Measurements from ENCODE around the gene FAM120A.
A peak's percentile ranks its signal among the peaks of the same experiment; 100 is the strongest.

The FAM120A gene

DNA sequence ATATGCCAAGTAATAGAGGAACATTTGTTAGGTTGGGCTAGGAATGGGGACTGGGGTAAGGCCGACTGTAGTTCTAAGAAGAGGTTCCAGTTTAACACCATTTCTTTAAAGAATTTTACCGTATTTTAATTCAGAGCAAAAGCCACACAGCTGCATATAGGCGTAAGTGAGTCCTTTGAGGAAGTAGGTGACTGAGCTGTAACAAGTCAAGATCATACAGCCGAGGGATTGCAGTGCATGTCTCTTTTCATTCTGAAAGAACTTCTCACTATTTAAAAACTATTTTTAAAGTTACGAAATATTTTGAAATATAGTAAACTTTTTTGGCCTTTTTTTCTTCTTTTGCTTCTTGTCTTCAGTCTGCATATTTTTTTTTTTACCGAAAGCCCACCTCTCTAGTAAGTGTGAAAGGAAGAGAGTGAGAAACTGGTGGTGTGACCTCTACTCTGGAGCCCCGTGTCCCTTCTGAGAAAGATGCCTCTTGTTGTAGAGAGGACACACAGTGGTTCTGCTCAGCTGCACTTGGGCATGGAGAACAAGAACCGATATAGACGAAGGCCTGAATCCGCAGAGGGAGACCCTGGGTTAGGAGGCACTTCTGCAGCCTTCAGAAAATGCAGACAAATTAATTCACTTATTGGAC, 60.8 kb downstream of the FAM120A start:
- DNase-seq: peak; percentile 60

DNA sequence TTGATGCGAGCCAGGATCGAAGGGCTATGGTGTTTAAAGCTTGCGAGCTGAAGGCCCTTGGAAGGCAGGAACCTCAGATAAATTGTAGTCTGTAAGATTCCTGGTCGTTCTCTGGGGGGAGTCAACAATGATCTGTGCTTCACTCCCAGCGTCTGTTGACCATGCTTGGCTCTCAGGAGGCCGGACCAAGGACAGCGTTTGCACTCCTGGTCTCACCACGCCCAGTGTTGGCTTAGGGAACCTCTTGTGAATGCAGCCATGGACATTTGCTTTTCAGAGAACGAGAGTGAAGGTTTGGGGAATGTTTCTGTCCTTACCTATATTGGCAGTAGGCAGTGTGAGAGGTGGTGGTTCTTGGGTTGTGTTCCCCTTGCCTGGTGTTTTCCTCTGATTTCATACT, 62.1 kb downstream of the FAM120A start:
- no peak for DNase-seq

DNA sequence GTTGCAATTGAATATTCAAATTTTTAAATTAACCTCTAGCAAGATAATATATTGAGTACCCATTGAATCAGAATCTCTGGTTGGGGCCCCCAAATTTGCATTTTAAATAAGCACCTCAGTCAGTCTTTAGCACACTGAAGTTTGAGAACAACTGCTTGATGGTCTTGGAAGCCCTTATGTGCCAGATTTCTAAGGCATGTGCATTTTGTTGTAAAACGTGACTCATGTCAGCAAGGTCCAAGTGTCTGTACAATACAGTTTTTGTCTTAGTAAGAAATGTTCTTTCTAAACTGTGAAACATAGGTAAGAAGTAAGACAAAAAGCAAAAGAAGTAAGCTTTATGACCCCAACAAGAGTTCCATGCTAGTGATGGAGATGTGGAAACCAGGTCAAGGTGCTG, 65.8 kb downstream of the FAM120A start:
- DNase-seq: no peak

DNA sequence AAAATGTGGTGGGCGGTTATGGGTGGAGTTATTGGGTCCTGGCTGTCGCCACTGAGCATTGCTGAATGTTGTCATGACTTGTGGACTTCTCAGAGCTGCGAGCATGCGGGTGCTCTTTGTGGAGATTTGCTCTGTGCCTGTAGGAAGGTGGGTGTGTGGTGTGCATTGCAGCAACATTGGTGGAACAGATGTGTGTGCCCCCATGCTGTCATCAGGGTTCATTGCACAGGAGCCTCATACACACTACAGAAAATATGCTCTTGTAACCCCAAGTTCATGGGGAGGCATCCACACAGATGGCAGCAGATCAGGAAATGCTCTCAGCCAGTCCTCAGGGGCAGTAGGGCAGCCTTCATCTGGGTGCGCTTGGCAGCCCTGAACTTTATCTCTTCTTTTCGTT, 69.0 kb downstream of the FAM120A start:
- DNase-seq: peak; percentile 49

DNA sequence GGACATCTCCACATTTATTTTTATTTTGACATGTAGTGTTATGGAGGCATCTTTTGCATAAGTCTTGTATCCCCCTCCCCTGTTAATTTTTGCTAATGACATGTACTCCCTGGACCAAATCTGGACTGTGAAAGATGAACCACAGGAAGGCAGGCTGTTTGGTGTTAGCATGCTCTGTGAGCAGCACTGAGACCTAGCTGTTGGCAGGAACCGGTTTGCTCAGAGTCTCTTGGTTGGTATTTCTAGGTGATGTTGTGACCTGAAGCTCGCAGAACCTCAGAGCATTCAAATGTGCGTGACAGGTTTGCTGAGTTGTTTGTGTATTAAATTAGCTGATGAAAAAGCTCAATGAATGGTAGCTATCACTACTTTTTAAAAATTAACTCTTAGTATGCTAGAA, 71.3 kb downstream of the FAM120A start:
- no peak for DNase-seq

DNA sequence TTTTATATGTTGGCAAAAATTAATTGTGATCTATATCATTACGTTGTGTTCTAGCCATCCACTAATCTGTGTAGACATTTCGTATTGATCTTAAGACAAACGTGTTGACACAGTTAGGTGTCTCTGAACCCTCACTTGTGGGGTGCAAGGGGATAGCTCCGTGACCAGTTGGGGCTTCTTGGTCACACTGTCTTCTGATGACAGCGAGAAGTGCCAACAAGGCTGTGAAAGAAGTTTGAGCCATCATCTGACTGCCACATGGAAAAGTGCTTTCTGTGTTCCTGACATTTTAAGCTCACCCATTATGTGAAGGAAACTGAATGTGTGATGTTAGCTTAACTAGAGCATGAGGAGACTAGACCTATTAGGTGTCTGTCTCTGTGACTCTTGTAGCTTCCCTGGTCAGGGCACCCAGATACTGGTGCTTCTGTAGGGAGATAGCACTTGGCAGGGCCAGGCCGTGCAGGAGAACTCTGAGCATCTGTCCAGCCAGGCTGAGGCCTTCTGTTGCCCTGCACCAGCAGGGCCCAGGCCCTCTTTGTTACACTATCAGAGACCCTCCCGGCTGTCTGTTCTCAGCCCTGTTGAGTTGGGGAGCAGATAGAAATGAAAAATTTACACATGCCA, 72.1 kb downstream of the FAM120A start:
- DNase-seq: no peak

DNA sequence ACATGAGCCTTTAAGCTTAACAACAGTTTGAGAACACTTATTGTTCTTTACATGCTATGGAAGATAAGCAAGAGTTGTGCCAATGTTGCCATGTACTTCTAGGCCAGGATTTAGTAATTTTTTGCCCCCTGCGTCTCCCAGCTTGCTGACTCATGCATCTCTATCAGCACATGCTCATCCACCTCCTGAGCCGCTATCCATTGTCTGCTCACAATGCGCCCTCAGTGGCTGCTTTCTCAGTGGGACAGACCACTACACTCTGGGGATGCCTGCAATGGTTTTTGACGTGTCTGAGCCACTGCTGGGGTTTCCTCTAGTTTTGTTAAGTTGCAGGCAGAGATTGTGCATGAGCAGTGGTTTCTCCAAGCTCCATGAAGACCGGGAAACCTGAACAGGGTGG, 74.0 kb downstream of the FAM120A start:
- peak; percentile 53 for DNase-seq

DNA sequence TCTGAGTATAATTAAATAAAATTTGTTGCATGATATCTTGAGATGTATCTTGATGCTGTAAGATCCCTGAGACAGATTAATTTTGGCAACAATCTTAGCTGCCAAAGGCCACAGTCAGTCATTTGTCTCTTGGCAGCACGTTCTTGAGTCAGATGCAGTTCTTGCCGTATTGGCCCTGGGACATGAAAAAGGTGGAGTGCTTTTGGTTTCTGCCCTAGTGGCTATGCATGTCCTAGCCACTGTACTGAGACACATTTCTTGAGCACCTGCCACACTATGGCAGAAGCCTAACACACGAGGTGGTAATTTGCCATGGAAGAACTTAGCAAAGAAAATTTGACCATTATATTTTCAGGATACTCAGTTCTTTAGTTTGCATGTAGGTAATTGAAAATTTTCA, 79.9 kb downstream of the FAM120A start:
- peak; percentile 24 for DNase-seq

DNA sequence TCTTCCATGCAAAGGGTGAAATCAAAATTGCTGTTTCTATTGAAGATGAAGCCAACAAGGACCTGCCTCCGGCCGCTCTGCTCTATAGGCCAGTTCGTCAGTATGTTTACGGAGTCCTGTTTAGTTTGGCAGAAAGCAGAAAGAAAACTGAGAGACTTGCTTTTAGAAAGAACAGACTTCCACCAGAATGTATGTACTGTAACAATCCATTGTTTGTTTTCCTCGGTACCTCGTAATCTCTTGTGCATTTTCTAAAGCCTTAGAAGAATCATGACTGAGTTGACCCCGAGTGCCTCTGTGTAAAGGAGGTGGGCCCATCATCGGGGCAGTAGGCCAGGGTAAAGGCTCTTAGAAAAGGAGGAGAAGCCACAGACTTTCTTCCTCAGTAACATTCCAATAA, 80.7 kb downstream of the FAM120A start:
- DNase-seq: no peak

DNA sequence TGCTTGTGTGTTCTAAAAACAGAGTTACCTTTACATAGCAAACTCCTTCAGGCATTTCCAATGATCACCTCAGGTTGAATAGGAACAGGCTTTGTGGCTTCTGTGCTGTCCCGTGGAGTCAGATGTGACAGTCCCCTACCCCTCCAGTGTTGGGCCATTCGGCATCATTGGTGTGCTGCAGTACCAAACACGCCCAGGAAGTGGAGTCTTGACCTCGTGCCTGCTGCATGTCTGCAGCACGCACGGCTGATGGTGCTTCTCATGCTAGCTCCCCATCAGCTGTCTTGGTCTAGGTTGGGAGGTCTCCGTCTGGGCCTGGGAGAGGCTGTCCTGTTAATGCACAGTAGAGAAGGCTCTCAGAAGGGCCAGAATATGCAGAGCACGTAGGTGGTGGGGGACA, 82.4 kb downstream of the FAM120A start:
- no peak for DNase-seq

DNA sequence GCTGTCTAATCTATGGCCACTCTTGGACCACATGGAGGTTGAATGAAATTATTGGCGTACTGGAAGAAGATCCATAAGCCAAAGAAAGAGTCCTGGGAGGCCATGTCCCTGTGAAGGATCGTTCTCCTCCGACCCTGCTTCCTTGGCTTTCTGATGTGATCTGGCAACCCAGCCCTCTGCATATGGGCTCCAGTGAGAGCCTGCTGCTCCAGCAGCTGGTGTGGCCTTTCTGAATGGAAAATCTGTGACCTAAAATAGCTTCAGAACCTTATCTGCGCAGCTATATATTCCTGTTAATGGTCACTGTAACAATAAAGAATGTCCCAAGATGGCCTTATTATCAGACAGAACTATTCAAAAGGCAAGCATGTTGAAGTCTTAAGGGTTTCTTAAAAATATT, 84.7 kb downstream of the FAM120A start:
- DNase-seq: no peak

DNA sequence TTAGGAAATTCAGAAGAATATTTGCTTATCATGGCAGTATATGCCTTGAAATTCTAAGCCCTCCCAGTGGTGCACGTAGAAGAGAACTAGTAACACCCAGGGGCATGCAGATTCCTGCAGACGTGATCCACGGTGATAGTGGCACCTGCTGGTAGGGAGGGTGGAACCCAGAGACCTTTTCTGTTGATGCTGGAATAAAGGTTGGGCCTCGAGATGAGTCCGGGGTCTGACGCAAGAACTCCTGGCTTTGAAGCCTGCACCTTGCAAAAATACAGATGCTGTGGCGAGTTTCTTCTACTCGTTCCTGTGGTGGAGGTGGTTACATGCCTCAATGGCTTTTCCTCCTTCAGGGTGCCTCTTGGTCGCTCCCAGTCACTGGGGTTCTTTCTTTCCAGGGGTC, 85.4 kb downstream of the FAM120A start:
- no peak for DNase-seq

DNA sequence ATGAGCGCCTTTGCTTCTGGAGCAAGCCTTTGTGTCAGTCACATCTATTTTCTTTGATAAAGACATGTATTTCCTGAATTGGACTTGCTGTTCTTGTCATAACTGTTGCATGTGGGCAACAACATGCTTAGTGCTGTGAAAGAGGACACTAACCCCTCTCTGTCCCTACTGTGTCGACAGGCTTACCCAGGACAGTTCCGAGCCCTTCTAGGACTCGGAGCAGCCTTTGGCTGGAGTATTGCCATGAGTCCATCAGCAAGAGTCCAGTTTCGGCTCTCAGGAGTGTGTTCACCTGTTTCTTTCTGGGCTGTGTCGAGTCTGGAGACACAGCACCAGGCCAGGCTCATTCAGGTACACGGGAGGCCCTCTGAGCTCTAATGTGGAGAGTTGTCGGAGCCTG, 88.8 kb downstream of the FAM120A start:
- DNase-seq: no peak

DNA sequence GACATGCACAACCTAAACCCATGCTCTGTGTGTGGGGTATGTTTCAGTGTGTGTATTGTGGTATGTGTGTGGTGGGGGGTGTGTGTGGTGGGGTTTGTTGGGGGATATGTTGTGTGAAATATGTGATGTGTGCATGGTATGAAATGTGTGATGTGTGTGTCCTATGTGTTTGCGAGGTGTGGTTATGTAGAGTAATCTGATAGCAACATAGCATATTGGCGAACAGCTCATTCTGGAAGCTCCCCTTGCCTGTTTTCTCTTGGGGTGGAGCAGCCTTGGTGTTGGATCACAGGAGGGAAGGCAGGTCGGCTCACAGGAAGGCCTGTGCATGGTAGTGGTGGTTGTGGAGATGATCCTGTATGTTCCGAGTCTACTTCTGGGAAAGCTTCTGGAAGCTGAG, 89.5 kb downstream of the FAM120A start:
- no peak for DNase-seq

DNA sequence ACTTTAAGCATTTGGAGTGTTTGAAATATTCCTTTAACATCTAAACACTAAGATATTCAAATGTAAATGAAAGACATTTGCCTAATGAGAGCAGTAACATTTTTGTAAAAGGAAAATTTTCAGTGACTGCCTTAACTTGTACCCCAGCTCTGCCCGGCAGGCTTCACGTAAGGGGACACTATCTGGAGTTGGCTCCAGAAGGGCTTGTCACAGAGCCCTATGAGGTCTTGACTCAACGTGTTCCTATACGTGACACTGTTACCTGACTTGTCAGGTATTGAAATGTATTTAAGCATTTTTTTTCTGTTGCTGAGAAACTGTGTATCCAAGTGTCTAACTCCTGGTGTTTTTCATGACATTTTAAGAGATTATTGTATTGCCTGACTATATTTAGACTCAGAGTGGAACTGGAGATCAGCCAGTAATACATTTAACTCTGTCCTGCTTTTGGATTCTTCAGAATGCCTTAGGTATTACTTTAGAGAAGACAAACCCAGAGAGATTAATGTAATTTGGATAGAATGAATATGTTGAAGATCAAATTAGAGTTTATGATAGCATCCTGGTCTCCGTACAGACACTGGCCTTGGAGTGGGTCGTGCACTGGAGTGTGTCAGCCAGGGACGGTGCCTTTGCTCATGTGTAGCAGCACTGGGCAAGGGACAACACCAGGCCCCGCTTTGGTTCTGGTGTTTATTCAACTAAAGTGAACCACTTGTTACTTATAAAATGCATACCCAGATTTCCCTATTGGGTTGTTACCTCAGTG, 90.3 kb downstream of the FAM120A start:
- DNase-seq: no peak

DNA sequence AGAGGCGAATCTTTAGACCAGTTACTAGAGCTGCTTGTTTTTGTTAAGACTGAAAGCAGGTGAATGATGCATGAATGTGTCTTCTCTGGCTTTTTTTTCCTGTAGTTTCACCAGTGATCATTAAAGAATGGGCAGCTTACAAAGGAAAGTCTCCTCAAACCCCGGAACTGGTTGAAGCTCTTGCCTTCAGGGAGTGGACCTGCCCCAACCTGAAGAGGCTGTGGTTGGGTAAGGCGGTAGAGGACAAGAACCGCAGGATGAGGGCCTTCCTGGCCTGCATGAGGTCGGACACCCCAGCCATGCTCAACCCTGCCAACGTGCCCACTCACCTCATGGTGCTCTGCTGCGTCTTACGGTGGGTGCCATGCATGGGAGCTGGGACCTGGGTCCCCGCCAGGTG, 91.6 kb downstream of the FAM120A start:
- DNase-seq: no peak

DNA sequence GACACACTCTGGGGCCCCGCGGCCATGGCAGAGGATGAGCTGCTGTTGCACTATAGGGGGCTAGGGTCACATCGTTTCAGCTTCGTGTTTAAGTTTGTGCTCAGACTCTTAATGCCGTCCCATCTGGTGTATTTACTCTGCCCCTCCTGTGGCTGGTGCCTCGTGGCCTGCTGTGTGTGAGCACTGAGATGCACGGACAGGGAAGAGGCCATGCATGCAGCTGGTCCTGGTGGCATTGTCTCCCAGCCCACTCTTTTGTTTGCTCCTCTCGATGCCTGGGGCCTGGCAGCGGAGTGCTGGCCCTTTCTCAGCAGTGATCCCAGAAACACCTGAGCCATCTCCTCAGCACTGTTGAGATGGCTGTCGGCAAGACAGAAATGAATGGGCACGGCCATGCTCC, 94.9 kb downstream of the FAM120A start:
- DNase-seq: no peak

DNA sequence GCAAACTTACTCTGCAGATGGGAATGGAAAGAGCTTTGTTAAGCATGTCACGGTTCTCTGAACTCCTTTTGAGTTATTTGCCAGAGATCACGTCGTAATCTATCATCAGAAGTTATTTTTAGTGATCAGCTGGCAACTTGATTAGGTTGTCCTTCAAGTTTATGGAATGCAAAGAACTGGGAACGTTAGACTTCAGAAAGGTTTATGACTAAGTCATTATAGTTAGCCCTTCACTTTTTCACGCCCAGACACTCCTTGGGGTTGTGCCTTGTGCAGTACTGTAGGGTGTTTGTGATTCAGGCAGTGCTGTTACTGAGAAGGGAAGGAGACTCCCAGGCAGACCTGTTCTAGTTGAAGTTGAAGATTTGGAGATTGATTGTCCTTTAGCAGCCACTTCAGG, 98.1 kb downstream of the FAM120A start:
- DNase-seq: no peak

DNA sequence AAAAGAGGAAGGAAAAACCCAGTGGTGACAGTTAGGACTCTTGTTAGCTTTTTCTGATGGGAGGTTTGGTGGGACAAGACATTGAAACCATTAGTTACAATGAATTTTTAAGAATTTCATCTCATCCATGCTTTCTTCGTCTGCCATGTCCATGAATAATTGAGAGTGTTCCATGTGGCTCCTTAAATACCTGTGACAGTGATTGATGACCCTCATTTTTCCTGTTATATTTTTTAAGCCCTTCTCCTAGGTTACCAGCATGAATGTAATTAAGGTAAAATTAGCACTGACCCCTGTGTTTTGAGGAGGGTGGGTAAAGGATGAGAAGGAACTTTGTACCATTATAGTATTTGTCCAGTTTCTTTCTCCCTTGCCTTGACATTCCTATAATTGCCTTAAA, 101.4 kb downstream of the FAM120A start:
- no peak for DNase-seq

DNA sequence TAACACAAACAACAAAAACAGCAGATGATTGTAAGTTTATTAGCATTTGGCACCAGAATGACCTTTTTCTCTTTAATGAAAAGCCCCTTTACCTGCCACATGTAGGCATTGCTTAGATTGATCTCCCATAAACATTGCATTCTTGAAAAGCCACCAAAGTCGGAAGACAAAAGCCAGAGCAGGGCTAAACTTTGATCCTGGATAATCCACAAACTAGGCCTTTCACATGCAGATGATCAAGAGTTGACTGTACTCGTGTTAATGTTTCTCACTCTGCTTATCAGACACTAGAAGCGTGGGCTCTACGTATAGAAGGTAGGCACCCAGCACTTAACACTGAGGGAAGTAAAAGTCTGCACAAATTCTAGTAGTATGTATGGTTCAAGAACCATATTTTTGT, 103.9 kb downstream of the FAM120A start:
- DNase-seq: no peak

DNA sequence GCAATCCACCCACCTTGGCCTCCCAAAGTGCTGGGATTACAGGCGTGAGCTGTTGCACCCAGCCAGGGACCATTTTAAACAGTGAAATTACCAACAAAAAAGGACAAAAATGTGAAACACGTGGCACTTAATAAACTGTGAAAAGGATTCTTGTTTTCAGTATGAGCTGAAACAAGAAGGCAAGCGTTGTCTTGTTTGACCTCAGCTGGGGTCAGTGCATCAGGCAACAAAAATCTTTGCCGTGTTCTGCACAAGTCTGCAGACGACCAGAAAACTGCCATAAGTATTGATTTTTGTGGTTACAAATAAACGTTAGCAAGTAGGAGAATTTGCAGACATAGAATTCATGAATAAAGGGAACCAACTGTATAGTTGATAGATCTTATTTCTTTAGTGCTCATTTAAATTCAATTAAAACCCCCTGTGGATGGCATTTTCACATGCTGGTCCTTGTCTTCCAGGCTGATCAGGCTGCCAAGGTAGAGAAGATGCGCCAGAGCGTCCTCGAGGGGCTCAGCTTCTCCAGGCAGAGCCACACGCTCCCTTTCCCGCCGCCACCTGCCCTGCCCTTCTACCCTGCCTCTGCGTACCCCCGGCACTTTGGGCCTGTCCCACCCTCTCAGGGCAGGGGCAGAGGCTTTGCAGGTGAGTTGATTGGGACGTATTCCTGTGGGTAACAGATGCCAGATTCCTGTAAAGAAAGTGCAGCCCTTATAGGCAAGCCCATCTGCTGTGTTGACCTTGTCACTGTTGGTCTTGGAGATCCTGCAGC, 106.1 kb downstream of the FAM120A start:
- no peak for DNase-seq

DNA sequence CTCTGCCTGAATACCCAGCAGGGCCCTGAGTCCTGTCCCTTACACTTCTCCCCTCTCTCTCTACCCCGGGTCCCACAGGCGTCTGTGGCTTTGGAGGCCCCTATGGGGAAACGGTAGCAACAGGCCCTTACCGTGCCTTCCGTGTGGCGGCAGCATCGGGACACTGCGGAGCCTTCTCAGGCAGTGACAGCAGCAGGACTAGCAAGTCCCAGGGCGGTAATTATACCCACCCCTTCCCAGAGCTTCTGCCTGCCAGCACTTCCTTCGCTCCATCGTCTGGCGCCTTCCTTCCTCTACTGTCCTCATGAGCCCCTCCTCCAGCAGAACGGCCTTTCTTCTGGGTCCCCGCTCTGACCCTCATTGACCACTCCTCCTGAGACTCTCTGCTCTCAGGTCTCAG, 107.0 kb downstream of the FAM120A start:
- DNase-seq: no peak

DNA sequence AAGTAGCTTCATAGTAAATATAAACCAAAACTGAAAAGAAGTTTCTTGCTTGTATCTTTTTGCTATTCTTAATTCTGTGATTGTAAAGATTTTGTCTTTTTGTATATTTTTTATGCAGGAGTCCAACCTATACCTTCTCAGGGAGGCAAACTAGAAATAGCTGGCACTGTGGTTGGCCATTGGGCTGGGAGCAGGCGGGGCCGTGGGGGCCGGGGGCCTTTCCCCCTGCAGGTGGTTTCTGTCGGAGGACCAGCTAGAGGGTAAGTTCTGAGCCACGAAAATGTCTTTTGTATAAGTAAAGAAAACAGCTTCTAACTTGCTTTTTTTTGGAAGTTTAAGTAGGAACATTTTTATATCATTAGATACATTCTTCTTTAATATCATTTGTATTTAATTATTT, 109.5 kb downstream of the FAM120A start:
- no peak for DNase-seq

DNA sequence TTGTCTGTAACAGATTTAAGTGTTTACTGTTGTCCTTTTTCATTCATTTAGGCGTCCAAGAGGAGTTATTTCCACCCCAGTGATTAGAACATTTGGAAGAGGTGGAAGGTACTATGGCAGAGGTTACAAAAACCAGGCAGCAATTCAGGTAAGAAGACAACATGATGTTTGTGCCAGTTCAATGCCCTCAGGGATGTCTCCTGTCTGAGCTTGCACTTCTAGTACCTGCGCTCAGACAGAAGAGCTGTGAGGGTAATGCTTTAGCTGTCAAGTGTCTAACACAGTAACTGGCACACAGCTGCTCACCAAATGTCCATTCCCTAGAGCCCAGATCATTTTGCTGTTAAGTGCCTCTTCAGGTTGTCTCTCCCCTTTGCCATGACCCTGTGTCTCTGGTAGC, 110.7 kb downstream of the FAM120A start:
- DNase-seq: no peak

Measured in hematopoietic multipotent progenitor cell treated with erythropoietin and hydrocortisone succinate and interleukin-3 and kit ligand, for 6 days (in vitro differentiated cells).